ENCODE data around the gene CTR9.

- no peak for TF ChIP-seq POLR2A (IDR thresholded peaks at IDR 0.05)
- TF ChIP-seq, protein P1, sequence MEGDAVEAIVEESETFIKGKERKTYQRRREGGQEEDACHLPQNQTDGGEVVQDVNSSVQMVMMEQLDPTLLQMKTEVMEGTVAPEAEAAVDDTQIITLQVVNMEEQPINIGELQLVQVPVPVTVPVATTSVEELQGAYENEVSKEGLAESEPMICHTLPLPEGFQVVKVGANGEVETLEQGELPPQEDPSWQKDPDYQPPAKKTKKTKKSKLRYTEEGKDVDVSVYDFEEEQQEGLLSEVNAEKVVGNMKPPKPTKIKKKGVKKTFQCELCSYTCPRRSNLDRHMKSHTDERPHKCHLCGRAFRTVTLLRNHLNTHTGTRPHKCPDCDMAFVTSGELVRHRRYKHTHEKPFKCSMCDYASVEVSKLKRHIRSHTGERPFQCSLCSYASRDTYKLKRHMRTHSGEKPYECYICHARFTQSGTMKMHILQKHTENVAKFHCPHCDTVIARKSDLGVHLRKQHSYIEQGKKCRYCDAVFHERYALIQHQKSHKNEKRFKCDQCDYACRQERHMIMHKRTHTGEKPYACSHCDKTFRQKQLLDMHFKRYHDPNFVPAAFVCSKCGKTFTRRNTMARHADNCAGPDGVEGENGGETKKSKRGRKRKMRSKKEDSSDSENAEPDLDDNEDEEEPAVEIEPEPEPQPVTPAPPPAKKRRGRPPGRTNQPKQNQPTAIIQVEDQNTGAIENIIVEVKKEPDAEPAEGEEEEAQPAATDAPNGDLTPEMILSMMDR (IDR thresholded peaks at IDR 0.05): no peak
Measured at GRCh38 chr11:10777806-10778205, 26.8 kb downstream of the CTR9 start.

Measured in heart left ventricle (tissue), 13 donors.